GM12891 (cell line): Measurements from ENCODE around the gene TLR2.

ENCODE experiments used
- POLR2A ChIP-seq: IDR thresholded peaks from 2 replicates; pipeline ENCODE4 v1.6.1; 2011; ENCODE audit warnings: low read depth, low read length, control low read depth
- POU2F2 ChIP-seq: IDR thresholded peaks from 2 replicates; pipeline ENCODE4 v1.6.1; 2011; ENCODE audit warnings: low read depth, mild to moderate bottlenecking, control low read depth, low read length, moderate library complexity

GRCh38 chr4:153652051-153652784, 31.9 kb upstream of the TLR2 start:
- TF ChIP-seq POLR2A, result no peak
- TF ChIP-seq POU2F2, result no peak
